Measurements from ENCODE around the gene CDK13.
A peak's percentile ranks its signal among the peaks of the same experiment; 100 is the strongest.
"Not testable (repeated sequence)": the region's sequence is repeated elsewhere in the genome, so short reads cannot be mapped to it uniquely, and the experiment has no call there.

- TF ChIP-seq POLR2A, CTCF (IDR thresholded peaks at IDR 0.05): not testable (repeated sequence)
- peak in 1 of 2 donors; percentile 9 for TF ChIP-seq POLR2AphosphoS5 (IDR thresholded peaks at IDR 0.05; ENCODE audit: insufficient read depth in 1 of 2, low read depth in 1 of 2)
Measured at GRCh38 chr7:40141916-40142315, 191.9 kb downstream of the CDK13 start.

Data from vagina (tissue), 2 donors.